GM18520 (cell line): ENCODE results near the gene MED20.

Experiments used
- ATAC-seq: cut with Tn5 transposase; IDR thresholded peaks from one replicate; pipeline ENCODE4 v1.9.1; 2021; ENCODE audit not compliant: unreplicated experiment

The MED20 gene

GRCh38 chr6:41858703-41859102 is 62.2 kb downstream of the MED20 start:
- no peak for ATAC-seq
